ENCODE results near the gene KIF19.
A peak's percentile ranks its signal among the peaks of the same experiment; 100 is the strongest.
"Not testable (repeated sequence)": the region's sequence is repeated elsewhere in the genome, so short reads cannot be mapped to it uniquely, and the experiment has no call there.

The KIF19 gene, protein sequence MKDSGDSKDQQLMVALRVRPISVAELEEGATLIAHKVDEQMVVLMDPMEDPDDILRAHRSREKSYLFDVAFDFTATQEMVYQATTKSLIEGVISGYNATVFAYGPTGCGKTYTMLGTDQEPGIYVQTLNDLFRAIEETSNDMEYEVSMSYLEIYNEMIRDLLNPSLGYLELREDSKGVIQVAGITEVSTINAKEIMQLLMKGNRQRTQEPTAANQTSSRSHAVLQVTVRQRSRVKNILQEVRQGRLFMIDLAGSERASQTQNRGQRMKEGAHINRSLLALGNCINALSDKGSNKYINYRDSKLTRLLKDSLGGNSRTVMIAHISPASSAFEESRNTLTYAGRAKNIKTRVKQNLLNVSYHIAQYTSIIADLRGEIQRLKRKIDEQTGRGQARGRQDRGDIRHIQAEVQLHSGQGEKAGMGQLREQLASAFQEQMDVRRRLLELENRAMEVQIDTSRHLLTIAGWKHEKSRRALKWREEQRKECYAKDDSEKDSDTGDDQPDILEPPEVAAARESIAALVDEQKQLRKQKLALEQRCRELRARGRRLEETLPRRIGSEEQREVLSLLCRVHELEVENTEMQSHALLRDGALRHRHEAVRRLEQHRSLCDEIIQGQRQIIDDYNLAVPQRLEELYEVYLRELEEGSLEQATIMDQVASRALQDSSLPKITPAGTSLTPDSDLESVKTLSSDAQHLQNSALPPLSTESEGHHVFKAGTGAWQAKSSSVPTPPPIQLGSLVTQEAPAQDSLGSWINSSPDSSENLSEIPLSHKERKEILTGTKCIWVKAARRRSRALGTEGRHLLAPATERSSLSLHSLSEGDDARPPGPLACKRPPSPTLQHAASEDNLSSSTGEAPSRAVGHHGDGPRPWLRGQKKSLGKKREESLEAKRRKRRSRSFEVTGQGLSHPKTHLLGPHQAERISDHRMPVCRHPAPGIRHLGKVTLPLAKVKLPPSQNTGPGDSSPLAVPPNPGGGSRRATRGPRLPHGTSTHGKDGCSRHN

DNA sequence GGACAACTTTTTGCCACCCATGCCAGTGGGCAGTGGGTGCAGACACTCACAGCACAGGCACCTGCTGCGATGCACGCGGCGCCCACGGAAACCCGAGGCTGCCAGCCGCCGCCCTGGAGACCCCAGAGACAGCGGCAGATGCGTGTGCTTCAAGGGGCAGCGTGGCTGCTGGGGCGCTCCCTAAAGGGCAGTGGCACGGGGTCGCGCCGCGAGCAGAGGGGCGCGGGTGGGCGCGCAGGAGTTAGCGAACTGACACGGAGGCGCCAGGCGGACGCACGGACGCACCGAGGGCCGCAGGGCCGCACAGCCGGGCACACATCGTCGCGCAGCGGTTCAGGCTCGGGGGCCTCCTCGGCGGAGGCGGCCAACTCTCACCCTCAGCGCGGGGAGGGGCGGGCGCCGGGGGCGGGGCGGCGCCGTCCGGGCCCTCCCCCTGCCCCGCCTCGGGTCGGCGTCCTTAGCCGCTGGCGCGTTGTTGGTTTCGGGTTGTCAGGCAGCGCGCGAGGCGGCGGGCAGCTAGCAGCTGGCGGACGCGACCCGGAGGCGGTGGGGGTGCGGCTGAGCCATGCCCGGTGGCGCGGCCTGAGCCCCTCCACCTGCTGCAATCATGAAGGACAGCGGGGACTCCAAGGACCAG lies at the start of gene KIF19:
KIF19 (plus strand) TSS at position 484 of the 637 bp plus-strand sequence; CDS start at position 608, 124 bp downstream.
- DNase-seq: peak; percentile 2

DNA sequence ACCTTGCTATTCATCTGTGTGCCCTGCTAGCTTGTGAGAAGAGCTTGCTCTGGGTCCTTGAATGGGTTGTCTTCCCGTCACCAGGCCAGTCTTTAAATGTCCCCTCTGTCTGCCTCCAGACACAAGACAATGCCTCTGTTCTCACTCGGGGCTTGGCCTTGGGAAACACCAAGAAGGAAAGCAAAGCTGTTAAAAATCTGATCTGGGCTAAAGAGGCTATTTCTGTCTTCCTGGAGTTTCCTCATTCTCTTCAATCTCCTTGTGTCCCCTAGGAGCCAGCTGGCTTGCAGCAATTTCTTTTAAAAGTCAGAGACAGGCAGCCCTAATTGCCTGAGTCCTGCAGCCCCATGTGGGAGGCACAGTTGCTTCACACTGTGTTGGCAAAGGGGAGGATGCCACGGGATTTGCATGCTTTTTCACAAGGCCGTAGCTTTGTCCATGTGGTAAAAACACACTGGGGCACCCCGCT lies 49.5 kb upstream of the KIF19 start:
- DNase-seq: no peak

DNA sequence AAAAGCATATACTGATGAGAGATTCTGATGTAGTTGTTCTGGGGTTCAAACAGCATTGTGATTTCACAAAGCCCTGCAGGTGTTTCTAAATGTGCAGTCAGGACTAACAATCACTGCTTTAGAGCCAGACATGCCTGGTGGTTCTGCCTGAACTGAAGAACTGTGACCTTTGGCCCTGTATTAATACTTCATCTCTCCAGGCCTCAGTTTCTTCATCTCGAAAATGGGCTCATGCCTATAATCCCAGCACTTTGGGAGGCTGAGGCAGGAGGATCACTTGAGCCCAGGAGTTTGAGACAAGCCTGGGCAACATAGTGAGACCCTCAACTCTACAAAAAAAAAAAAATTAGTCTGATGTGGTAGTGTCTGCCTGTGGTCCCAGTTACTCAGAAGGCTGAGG lies 48.1 kb upstream of the KIF19 start:
- no peak for DNase-seq

DNA sequence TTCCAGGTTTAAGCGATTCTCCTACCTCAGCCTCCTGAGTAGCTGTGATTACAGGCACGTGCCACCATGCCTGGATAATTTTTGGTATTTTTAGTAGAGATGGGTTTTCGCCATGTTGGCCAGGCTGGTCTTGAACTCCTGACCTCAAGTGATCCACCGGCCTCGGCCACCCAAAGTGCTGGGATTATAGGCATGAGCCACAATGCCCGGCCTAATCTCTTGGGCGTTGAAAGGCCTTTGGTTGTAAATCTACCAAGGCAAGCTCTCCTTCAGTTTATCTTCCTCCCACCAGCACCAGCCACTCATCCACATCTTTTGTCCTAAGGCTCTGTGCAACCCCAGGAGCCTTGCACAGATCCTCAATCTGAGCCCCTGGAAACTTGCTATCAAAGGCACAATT lies 46.4 kb upstream of the KIF19 start:
- not testable (repeated sequence) for DNase-seq

DNA sequence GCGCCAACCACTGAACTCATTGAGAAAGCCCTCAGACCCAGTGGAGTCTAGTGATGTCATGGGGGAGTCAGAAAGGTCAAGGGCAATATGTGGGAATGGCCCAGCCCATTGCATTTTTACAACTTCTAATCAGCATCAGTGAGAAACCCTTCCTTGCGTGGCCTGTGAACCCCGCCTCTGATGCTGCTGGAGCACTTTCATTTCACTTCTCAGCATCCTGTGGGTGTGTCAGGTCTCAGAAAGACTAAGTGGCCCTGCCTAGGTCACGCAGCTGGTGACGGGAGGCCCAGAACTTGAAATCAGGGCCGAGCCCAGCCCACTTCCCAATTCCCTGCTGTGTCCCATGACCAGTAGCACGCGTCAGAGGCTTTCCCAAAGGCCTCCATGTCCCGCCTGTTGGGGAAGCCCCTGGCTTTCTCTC lies 45.9 kb upstream of the KIF19 start:
- no peak for DNase-seq

DNA sequence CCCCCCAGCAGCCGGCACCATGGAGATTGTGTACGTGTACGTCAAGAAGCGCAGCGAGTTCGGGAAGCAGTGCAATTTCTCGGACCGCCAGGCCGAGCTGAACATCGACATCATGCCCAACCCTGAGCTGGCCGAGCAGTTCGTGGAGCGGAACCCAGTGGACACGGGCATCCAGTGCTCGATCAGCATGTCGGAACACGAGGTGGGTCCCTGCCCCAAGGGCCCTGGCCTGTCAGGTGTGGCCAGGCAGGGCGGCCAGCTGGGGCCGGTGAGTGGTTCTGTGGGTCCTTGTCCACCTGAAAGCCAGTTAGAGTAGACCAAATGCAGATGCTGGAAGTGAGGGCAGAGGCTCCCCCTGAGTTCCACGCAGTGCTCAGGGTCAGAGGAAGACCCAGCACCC lies 44.2 kb upstream of the KIF19 start:
- no peak for DNase-seq

DNA sequence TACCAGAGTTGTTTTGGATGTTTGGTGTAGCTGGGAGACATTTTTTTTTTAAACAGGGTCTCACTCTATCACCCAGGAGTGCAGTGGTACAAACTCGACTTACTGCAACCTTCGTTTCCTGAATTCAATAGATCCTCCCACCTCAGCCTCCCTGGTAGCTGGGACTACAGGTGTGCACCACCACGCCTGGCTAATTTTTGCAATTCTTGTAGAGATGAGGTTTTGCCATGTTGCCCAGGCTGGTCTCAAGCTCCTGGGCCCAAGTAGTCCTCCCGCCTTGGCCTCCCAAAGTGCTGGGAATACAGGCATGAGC lies 43.8 kb upstream of the KIF19 start:
- DNase-seq: not testable (repeated sequence)

DNA sequence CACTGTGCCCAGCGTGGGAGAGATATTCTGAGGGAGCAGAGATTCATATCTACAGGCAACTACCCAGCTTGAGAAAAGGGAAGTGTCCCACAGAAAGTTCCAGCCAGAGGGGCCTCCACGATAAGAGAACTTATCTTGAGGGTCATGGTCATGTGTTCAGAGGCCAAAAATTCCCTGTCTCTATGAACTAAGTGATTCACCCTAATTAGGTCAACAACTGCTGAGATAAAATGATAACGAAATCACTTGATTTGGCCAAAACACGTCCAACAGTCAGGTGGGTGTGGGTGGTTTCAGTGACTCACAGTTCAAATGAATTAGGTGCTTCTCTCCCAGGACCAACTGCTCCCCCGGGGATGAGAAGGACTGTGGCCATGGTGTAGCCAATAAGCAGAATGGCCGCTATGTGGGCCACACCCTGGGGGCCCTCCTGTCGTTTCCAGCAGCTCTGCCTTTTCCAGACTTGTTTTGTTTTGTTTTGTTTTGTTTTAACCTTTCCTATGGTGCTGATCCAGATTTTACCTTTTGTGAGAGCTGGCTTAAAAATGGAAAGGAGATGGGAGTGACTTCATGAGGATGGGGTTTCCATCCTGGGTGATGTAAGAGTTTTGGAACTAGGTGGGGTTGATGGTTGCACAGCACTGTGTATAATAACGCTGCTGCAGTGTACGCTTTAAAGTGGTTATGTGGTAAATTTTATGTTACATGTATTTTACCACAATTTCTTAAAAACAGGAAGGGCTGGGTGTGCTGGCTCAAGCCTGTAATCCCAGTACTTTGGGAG lies 43.2 kb upstream of the KIF19 start:
- no peak for DNase-seq

DNA sequence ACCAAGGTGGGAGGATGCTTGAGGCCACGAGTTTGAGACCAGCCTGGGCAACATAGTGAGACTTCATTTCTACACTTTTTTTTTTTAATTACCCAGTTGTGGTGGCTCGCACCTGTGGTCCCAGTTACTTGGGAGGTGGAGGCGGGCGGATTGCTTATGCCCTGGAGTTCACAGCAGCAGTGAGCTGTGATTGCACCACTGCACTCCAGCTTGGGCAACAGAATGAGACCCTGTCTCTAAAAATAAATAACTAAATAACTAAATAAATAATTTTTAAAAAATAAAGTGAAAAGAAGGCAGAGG lies 42.7 kb upstream of the KIF19 start:
- DNase-seq: no peak

DNA sequence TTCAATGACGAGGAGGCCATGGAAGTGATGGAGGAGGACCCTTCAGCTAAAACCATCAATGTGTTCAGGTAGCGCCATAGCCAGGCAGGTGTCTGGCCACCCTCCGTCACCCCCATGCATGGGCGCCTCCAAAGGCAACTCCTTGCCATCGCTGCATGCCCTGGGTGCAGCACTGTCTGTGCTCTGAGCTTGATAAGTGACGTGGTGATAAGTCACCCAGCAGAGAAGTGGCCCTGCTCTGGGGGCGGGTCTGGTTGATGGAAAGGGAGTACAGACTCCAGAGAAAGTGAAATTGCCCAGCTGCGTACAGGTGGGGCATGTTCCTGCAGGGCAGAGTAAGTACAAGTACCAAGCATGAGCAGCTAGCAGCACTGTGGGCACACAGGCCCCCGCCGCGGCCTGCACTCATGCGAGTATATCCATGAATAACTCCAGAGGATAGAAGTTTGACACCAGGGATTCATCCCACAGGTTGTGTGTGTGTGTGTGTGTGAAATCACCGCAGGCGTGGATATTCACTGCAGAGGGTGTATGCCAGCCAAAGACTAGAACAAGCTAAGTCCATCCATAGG lies 38.9 kb upstream of the KIF19 start:
- no peak for DNase-seq

DNA sequence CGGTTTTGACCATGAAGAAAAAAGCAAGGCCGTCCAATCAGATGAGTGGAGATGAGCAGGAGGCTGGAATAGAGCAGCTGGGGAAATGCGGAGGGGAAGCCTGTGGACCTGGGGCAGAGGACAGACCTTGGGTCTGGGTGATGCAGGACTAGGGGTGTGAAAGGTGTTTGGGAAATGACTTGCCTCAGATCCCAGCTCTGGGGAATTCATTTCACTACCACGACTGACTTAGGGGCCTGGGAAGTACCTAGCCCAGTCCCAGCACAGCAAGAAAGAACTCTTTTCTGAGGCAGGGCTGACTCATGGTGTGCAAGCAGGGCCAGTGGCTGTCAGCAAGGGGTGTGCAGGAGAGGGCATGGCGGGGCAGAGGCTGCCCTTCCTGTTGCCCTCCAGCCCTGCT lies 37.2 kb upstream of the KIF19 start:
- no peak for DNase-seq

DNA sequence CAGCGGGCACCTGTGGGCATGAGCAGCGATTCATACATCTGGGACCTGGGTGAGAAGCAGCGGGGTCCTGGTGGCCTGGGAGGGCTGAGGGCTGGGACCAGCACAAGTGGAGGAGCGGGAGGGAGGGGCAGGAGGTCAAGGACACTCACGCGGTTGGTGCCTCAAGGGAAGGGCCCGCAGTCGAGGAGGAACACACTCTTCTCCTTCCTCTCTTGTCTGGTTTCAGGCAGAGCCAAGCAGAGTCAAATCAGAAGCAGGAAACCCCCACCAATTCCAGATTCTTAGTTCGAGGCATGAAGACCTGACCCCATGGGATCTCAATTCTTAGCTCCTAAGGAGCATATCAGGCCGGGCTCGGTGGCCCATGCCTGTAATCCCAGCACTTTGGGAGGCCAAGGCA lies 36.3 kb upstream of the KIF19 start:
- DNase-seq: no peak

DNA sequence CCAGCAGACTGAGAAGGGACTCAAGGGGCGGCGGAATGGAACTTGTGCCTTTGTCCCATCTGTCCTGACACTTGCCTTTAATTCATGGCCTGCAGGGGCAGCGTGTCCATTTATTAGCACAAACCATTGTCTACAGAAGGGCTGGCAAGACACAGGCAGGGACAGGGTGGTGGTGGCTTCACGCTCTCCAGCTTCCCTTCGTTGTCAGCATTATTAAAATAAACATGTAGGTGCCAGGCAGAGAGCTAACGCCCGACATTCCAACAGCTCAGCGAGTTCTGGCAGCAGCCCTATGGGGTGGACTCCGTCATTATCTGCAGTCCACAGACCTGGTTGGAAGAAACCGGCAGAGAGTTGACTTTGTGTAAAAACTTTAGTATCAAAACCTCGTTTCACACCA lies 35.7 kb upstream of the KIF19 start:
- no peak for DNase-seq

DNA sequence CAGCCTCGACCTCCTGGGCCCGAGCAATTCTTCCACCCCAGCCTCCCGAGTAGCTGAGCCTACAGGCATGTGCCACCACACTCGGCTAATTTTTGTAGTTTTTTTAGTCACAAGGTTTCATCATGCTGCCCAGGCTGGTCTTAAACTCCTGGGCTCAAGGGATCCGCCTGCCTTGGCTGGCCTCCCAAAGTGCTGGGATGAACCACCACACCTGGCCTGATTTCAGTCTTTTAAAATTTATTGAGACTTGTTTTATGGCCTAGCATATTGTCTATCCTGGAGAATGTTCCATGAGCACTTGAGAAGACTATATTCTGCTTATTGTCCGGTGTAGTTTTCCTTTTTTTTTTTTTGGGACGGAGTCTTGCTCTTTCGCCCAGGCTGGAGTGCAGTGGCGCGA lies 33.5 kb upstream of the KIF19 start:
- no peak for DNase-seq

DNA sequence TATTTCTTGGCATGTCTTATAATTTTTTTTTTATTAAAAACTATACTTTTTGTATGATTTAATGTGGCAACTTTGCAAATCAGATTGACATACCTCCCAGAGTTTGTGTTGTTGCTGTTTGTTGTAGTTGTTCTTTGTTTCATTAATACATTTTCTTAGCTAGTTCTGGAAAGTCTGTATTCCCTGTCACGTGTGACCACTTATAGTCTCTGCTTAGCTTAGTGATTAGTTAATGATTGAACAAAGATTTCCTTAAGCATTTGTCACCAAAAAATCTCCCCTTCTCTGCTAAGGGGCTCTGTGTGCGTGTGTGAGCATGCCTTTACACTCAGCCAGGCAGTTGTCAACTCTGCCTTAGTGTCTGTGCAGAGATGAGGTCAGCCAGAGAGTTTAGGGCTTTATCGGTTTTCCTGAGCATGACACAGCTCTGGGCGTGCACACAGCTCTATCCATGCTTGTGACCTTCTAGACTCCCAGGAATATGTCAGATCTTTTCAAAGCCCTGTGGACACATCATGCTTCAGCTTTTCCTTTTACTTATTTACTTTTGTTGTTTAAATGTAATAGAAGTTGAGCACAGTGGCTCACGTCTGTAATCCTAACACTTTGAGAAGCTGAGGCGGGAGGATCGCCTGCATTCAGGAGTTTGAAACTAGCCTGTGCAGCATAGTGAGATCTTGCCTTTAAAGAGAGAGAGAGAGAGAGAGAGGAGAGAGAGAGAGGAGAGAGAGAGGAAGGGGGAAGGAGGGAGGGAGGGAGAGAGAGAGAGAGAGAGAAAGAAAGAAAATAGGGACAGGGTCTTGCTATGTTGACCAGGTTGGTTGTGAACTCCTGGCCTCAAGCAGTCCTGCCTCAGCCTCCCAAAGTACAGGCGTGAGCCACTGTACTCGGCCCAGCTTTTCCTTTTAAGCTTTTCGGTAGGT lies 30.1 kb upstream of the KIF19 start:
- DNase-seq: no peak

DNA sequence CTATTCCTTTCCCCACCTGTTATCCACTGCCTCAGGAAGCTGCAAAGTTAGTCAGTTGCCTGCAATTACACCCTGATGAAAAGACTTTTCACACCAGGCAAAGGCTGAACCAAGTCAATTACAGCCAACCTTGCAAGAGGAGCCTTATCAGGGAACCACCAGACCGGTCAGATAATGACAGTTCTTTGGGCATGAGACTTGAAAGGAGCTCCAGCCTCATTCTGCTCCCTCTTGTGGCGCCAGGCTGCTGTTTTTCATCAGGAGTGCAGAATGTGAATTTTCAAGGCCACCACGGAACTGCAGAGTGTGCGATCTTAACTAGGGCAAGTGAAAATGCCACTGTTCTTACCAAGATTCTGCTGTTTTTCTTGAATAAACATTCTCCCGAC lies 29.5 kb upstream of the KIF19 start:
- DNase-seq: no peak

DNA sequence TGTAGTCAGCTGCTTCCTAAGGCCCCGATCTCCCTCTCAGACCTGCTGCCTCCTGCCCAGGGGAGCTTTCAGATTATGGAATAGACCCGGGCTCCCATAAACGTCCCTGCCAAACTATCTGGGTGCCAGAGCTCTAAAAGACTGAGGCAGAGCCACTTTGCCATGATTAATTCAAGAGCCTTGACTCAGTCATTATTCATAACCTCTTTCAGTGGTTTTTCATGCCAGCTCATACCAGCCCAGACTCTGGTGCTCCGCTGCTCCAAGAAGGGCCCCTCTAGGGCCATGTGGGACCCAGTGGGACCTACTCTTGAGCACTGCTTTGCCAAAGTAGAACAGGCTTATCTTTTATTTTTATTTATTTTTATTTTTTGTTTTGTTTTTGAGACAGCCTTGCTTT lies 28.1 kb upstream of the KIF19 start:
- DNase-seq: no peak

DNA sequence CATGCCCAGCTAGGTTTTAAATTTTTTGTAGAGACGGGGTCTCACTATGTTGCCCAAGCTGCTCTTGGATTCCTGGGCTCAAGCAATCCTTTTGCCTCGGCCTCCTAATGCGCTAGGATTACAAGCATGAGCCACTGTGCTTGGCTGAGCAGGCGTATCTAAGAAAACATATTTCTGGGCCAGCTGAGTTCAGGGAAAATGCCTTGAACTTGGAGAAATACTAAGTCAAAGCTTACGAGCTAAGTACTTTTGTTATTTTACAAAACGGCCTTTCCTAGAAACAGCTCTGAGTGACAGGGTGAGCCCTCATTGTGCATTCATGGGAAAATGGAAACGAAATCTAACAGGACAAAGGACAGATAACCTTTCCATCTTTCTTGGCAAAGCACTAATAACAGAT lies 27.2 kb upstream of the KIF19 start:
- no peak for DNase-seq

DNA sequence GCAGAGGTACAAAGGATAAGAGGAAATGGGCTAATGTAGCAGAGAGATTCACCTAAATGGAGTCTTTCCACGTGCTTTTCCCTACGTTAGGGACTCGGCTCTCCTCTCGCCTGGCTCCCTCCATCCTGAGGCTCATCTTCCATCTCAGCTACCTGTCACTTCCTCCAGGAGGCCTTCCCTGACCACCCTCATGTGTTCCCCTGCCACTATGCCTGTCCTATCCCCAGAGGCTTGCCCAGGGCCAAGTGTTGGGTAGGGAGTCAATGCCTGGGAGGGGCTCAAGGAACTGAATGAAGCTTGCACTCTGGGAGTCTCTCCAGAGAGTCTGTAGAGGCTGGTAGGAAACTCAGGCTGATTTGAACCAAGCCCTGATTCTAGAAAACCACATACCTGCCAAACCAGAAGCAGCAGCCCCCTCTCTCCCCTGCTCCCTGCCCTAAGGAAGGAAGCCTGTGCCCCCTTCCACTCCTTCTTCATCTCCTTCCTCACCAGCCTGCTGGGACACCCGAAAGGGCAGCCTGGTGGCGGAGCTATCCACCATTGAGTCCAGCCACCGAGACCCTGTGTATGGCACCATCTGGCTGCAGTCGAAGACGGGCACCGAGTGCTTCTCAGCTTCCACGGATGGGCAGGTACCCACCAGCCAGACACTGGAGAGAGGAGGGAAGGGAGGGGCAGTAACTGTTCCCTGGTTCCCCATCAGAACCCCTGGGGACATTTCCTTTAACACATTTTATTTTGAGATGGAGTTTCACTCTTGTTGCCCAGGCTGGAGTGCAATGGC lies 26.6 kb upstream of the KIF19 start:
- DNase-seq: no peak

DNA sequence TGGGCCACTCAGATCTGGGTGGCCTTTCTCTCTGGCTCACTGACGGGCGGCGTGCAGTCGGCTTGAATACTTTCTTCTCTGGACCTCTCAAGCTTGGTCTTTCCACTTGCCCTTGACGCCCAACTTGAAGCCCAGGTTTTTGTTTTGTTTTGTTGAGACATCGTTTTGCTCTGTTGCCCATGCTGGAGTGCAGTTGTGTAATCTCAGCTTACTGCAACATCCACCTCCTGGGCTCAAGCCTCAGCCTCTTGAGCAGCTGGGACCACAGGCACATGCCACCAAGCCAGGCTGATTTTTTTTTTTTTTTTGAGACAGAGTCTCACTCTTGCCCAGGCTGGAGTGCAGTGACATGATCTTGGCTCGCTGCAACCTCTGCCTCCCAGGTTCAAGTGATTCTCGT lies 22.7 kb upstream of the KIF19 start:
- no peak for DNase-seq

DNA sequence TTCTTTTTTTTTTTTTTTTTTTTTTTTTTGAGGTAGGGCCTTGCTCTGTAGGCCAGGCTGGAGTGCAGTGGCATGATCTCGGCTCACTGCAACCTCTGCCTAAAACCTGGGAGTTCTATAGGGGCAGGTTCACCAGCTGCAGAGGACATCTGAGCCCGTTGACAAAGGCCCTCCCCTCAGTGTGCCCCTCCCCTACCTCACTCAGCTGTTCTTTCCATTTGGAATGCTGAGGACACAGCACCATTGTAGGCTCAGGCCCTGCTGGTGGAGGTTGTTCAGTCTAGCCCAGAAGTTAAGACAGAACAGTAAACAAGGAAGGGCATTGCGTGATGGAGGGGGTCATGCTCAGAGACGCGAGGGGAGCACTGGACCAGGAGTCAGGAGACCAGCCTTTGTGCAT lies 21.8 kb upstream of the KIF19 start:
- no peak for DNase-seq
